Measurements from ENCODE around the gene ROR1.

- TF ChIP-seq CTCF (IDR thresholded peaks at IDR 0.05): no peak
- TF ChIP-seq EZH2 (IDR thresholded peaks at IDR 0.05; ENCODE audit: borderline replicate concordance, insufficient read depth, low read depth, low read length, poor library complexity, severe bottlenecking): no peak
These were observed 285.7 kb downstream of the ROR1 start for GRCh38 chr1:64059556-64059955.
